NB4 (cell line): Measurements from ENCODE around the gene RWDD3.

Experiments used
- CTCF ChIP-seq: IDR thresholded peaks from one replicate; pipeline ENCODE4 v1.5.1; 2012; ENCODE audit warnings: low read depth, low read length
- MYC ChIP-seq: IDR thresholded peaks from 2 replicates; pipeline ENCODE4 v1.6.1; 2011; ENCODE audit warnings: low read depth, low read length
- POLR2A ChIP-seq: IDR thresholded peaks from 2 replicates; pipeline ENCODE4 v1.6.1; 2011; ENCODE audit warnings: mild to moderate bottlenecking; ENCODE audit not compliant: insufficient read length; ENCODE audit errors: extremely low read depth
- TF ChIP-seq, protein P1 (sequence below): IDR thresholded peaks from 2 replicates; pipeline ENCODE4 v1.6.1; 2011; ENCODE audit warnings: low read depth, low read length

DNA sequence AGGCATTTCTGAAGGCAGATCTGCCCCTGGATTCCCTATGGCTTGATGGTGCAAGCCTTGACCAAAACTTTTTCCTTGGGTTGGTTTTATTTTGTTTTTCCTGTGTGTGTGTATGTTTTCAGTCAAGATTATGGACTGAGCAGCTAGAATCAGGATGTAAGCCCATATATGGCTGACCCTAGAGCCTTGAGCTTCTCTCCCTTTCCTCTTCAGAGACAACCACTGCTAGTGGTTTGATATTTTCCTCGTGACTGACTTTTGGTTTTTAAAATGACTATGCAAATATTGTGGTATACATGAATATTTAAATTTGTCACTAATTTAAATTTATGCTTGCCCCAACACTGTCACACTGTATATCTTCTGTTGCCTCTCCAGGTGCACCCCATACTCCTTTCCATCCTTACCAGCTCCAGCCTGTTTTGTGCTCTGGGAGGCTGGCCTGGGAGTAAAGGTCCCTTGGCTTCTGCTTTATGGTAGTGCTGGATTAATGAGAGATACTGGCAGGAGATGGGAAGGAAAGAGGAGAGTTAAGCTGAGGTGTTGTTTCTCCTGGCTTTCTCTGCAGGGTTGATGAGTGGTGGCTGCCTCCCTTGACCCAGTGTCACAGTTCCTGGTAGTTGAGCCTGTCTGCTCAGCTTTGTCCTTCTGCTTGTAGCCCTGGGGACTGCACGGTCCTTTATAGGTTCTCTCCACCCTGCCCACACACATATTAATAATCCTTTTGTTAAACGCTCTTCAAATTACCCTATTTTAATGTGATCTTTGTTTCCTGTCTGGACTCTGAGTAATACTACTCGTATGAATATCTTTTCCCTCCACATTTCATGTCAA lies 44.4 kb downstream of the RWDD3 start:
- no peak for TF ChIP-seq CTCF
- no peak for TF ChIP-seq POLR2A
- TF ChIP-seq, protein P1, sequence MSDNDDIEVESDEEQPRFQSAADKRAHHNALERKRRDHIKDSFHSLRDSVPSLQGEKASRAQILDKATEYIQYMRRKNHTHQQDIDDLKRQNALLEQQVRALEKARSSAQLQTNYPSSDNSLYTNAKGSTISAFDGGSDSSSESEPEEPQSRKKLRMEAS = no peak
- TF ChIP-seq MYC = no peak
